H1 (cell line): ENCODE results near the gene DENND4A. TPM values are rescaled to one million over a fixed set of nuclear protein-coding genes. Genes with fewer than 3 reads are reported as not detected.

ENCODE experiments used
- BCL11A ChIP-seq, 2 experiments: IDR thresholded peaks; one replicate each; pipeline ENCODE4 v1.6.1; 2011; ENCODE audit warnings: low read depth in 2 of 2, low read length in 2 of 2, mild to moderate bottlenecking in 2 of 2
- SP2 ChIP-seq: IDR thresholded peaks from 2 replicates; pipeline ENCODE4 v1.6.1; 2012; ENCODE audit warnings: mild to moderate bottlenecking, low read length, inconsistent platforms
- TCF12 ChIP-seq: IDR thresholded peaks from 2 replicates; pipeline ENCODE4 v1.6.1; 2011; ENCODE audit warnings: low read depth, mild to moderate bottlenecking, low read length
- TEAD4 ChIP-seq: IDR thresholded peaks from 2 replicates; pipeline ENCODE4 v1.6.1; 2012; ENCODE audit warnings: low read depth, low read length, inconsistent platforms, mixed read lengths
- polyA plus RNA-seq, 7 experiments: library from polyadenylated mRNA; depleted of rRNA in 3 of 7; stranded (reverse) in 5 of 7; unstranded in 2 of 7; fragments of >200 nt in 5 of 7; fragments of 200-250 nt in 2 of 7; gene quantifications; 1 replicate in 5 of 7; 2 replicates in 1 of 7; 4 replicates in 1 of 7; pipeline versions ENCODE4 v1.2.1 to v1.2.3, GENCODE V29; 2011 to 2013; ENCODE audit warnings: missing spikeins in 2 of 7, mixed read lengths in 2 of 7
- total RNA-seq: library from RNA; stranded (reverse); fragmentation: NEBNext Ultra II Directional; extraction: Animal tissue kit (Norgen Biotek cat#: 25700); gene quantifications from 2 replicates; pipeline ENCODE4 v1.2.1, GENCODE V29; 2021
- TF ChIP-seq, protein P1 (sequence below), 3 experiments: IDR thresholded peaks; 1 replicate in 2 of 3; 2 replicates in 1 of 3; pipeline versions ENCODE4 v1.5.1 to v1.6.1; 2011; ENCODE audit warnings: low read length in 3 of 3, mild to moderate bottlenecking in 3 of 3, inconsistent platforms in 2 of 3, low read depth in 1 of 3, moderate library complexity in 1 of 3; ENCODE audit not compliant: insufficient read depth in 1 of 3; ENCODE audit errors: control extremely low read depth in 1 of 3

DENND4A gene
- total and polyA plus RNA-seq, 2 of the 8 experiments (the other 6 are each of a cell fraction or from before 2014, with no cell fraction given): 1.3 to 4.7 TPM

DNA sequence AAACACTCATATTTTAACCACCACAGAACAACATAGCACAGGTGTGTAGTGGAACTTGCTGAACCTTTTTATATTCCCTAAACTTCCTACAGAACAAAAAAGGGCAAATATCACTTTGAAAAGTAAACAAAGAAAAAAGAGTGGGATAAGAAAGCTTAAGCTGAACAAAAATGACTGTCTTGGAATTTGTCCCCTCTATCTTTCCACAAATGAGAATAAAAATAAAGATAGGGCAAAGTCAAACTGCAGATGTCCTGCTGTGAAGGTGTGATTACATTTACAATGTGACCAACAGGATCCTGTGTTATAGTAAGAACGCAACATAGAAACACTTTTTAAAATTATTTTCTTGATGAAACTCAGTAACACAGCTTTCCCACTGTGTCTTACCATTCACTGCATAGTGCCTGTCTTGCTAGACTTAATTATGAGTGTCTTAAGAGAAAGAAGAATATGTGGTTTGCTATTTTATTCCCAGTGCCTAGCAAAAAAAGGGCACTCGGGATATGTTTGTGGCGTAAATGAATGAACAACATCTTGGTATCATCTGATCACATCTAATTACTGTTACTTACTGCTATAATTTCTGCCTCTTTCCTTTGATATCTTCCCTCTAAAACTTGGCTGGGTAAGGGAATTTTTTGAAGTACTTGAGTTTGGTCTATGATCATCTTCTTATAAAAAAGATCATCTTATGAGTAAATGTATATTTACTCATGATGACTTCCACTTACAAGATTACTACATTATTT lies 67.5 kb downstream of the DENND4A start (continued):
- TF ChIP-seq BCL11A (IDR thresholded peaks at IDR 0.05; ENCODE audit: low read depth in 2 of 2, low read length in 2 of 2): no peak
- TF ChIP-seq, protein P1, sequence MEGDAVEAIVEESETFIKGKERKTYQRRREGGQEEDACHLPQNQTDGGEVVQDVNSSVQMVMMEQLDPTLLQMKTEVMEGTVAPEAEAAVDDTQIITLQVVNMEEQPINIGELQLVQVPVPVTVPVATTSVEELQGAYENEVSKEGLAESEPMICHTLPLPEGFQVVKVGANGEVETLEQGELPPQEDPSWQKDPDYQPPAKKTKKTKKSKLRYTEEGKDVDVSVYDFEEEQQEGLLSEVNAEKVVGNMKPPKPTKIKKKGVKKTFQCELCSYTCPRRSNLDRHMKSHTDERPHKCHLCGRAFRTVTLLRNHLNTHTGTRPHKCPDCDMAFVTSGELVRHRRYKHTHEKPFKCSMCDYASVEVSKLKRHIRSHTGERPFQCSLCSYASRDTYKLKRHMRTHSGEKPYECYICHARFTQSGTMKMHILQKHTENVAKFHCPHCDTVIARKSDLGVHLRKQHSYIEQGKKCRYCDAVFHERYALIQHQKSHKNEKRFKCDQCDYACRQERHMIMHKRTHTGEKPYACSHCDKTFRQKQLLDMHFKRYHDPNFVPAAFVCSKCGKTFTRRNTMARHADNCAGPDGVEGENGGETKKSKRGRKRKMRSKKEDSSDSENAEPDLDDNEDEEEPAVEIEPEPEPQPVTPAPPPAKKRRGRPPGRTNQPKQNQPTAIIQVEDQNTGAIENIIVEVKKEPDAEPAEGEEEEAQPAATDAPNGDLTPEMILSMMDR (IDR thresholded peaks at IDR 0.05; ENCODE audit: control extremely low read depth in 1 of 3, insufficient read depth in 1 of 3, low read depth in 1 of 3, low read length in 3 of 3): no peak
- TF ChIP-seq TEAD4: no peak
- no peak for TF ChIP-seq SP2
- TF ChIP-seq TCF12: no peak
